Measurements from ENCODE around the gene UFL1. TPM values are rescaled to one million over a fixed set of nuclear protein-coding genes. Genes with fewer than 3 reads are reported as not detected.

The UFL1 gene
- total and polyA plus RNA-seq, 4 donors = 13.1 to 25.9 (median 17.8) TPM

DNA sequence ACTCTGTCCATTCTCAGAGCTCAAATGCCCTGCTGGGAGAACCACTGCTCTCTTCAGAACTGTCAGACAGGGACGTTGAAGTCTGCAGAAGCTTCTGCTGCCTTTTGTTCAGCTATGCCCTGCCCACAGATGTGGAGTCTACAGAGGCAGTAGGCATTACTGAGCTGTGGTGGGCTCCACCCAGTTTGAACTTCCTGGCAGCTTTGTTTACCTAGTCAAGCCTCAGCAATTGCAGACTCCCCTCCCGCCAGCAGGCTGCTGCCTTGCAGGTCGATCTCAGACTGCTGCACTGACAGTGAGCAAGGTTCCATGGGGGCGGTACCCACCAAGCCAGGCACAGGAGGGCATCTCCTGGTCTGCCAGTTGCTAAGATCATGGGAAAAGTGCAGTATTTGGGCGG is 21.8 kb upstream of the UFL1 start:
- H3K9ac ChIP-seq (ENCODE audit: low read depth in 1 of 2, low read length in 2 of 2) = no peak overlapping the region
- peaks cover 0 to 2% (median 0%) of the 10 kb centered on the region in 4 donors for H3K36me3 ChIP-seq (ENCODE audit: control insufficient read depth in 4 of 4, insufficient read depth in 3 of 4, low read depth in 1 of 4, low read length in 3 of 4)
- peaks cover 2 to 27% (median 6%) of the 10 kb centered on the region in 4 donors for H3K9me3 ChIP-seq (ENCODE audit: control insufficient read depth in 4 of 4, low read length in 3 of 4)
- no peak for DNase-seq (ENCODE audit: low spot score)
- no peak overlapping the region for H3K27ac ChIP-seq (ENCODE audit: low read depth in 1 of 2, low read length in 2 of 2)
- no peaks in the 10 kb centered on the region for H3K4me1 ChIP-seq (ENCODE audit: control insufficient read depth in 4 of 4, insufficient read depth in 4 of 4, low read length in 3 of 4)
- peak overlapping the region in 2 of 3 donors; percentile 23 to 27 for H3K4me3 ChIP-seq (ENCODE audit: low read depth in 1 of 3, low read length in 3 of 3)
- 91% methylated on average over 5 of the region's 5 CpGs for WGBS
- TF ChIP-seq HNF4G (IDR thresholded peaks at IDR 0.05) = no peak
- TF ChIP-seq HNF4A (conservative IDR thresholded peaks at IDR 0.05) = no peak
- no peak for TF ChIP-seq REST (IDR thresholded peaks at IDR 0.05)
- no peak for TF ChIP-seq ATF3 (IDR thresholded peaks at IDR 0.05)
- TF ChIP-seq JUND (IDR thresholded peaks at IDR 0.05) = no peak
- TF ChIP-seq MAX (IDR thresholded peaks at IDR 0.05) = no peak
- TF ChIP-seq RXRA (IDR thresholded peaks at IDR 0.05) = no peak
- TF ChIP-seq EGR1 (IDR thresholded peaks at IDR 0.05; ENCODE audit: low read depth in 2 of 2) = no peak
- TF ChIP-seq, protein P1, sequence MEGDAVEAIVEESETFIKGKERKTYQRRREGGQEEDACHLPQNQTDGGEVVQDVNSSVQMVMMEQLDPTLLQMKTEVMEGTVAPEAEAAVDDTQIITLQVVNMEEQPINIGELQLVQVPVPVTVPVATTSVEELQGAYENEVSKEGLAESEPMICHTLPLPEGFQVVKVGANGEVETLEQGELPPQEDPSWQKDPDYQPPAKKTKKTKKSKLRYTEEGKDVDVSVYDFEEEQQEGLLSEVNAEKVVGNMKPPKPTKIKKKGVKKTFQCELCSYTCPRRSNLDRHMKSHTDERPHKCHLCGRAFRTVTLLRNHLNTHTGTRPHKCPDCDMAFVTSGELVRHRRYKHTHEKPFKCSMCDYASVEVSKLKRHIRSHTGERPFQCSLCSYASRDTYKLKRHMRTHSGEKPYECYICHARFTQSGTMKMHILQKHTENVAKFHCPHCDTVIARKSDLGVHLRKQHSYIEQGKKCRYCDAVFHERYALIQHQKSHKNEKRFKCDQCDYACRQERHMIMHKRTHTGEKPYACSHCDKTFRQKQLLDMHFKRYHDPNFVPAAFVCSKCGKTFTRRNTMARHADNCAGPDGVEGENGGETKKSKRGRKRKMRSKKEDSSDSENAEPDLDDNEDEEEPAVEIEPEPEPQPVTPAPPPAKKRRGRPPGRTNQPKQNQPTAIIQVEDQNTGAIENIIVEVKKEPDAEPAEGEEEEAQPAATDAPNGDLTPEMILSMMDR (IDR thresholded peaks at IDR 0.05; ENCODE audit: low read depth, low read length, missing input control) = no peak
- TF ChIP-seq FOXA2 (IDR thresholded peaks at IDR 0.05) = no peak
- TF ChIP-seq NR2F2 (IDR thresholded peaks at IDR 0.05) = no peak
- H3K27me3 ChIP-seq (ENCODE audit: control insufficient read depth in 4 of 4, insufficient read depth in 4 of 4, low read length in 3 of 4) = no peaks in the 10 kb centered on the region

DNA sequence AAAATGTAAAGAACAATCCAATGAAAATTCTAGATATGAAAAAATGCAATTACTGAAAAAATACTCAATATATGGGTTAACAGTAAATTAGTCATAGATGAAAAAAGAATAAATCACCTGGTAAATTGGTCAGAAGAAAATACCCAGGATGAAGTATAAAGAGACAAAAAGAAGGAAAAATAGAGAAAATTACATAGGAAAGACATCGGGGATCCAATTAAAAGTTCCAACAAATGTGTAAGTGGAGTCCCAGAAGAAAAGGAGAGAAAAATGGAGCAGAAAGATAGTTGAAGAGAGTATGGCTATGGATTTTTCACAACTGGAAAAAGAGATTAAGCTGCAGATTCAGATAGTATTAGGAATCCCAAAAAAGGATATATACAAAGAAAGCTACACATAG is 18.7 kb upstream of the UFL1 start:
- TF ChIP-seq GABPA (IDR thresholded peaks at IDR 0.05 in 1 of 2, conservative IDR thresholded peaks at IDR 0.05 in 1 of 2) (no peak), REST (IDR thresholded peaks at IDR 0.05) (no peak), HNF4G (IDR thresholded peaks at IDR 0.05) (no peak), ATF3 (IDR thresholded peaks at IDR 0.05) (no peak), RAD21 (IDR thresholded peaks at IDR 0.05) (no peak), FOXA1 (IDR thresholded peaks at IDR 0.05) (no peak)
- Histone ChIP-seq H3K27ac (ENCODE audit: low read depth in 1 of 2, low read length in 2 of 2) (no peak overlapping the region), H3K9ac (ENCODE audit: low read depth in 1 of 2, low read length in 2 of 2) (no peak overlapping the region), H3K4me3 (ENCODE audit: low read depth in 1 of 3, low read length in 3 of 3) (no peak overlapping the region), H3K9me3 (ENCODE audit: control insufficient read depth in 4 of 4, low read length in 3 of 4) (peaks cover 2 to 27% (median 6%) of the 10 kb centered on the region in 4 donors), H3K36me3 (ENCODE audit: control insufficient read depth in 4 of 4, insufficient read depth in 3 of 4, low read depth in 1 of 4, low read length in 3 of 4) (peaks cover 0 to 5% (median 1%) of the 10 kb centered on the region in 4 donors), H3K27me3 (ENCODE audit: control insufficient read depth in 4 of 4, insufficient read depth in 4 of 4, low read length in 3 of 4) (no peaks in the 10 kb centered on the region), H3K4me1 (ENCODE audit: control insufficient read depth in 4 of 4, insufficient read depth in 4 of 4, low read length in 3 of 4) (no peaks in the 10 kb centered on the region)
- no peak for DNase-seq (ENCODE audit: low spot score)
- WGBS = 100% methylated on average over 1 of the region's 1 CpG

All from liver (tissue), 9 donors.